Bronchial epithelial cell (primary cell): Measurements from ENCODE around the gene EIF4B. TPM values are rescaled to one million over a fixed set of nuclear protein-coding genes. Genes with fewer than 3 reads are reported as not detected.

Source experiments
- DNase-seq: peaks from one replicate; pipeline ENCODE4 v3.0.0-alpha.2; 2010; ENCODE audit warnings: low read depth
- FAIRE-seq: peaks from 2 replicates; lab custom pipeline; 2011; peaks lifted over from hg19 to GRCh38; lab: Jason Lieb, UNC
- H3K27me3 ChIP-seq: 2 replicates; pipeline ENCODE4 v1.5.1; 2011; ENCODE audit warnings: low read length; ENCODE audit not compliant: control insufficient read depth, insufficient read depth
- H3K36me3 ChIP-seq: 2 replicates; pipeline ENCODE4 v1.5.1; 2011; ENCODE audit warnings: low read length; ENCODE audit not compliant: control insufficient read depth, insufficient read depth
- H3K4me3 ChIP-seq: 2 replicates; pipeline ENCODE4 v1.5.1; 2011; ENCODE audit warnings: mild to moderate bottlenecking, low read depth, low read length, control low read depth
- CTCF ChIP-seq: IDR thresholded peaks from 2 replicates; pipeline ENCODE4 v1.5.1; 2011; ENCODE audit warnings: mild to moderate bottlenecking, moderate library complexity, low read length, control low read depth, inconsistent platforms; ENCODE audit not compliant: insufficient read depth, severe bottlenecking
- total RNA-seq: library from RNA; depleted of rRNA; stranded (reverse); fragments of >200 nt; gene quantifications from 2 replicates; pipeline ENCODE4 v1.2.1, GENCODE V29; 2014

The EIF4B gene
- 1,485 and 2,183 TPM in 2 replicates for total RNA-seq

- Histone ChIP-seq H3K36me3 (peaks cover 3% of the 10 kb centered on the region), H3K4me3 (peak within 1 kb of the TSS; percentile 100), H3K27me3 (no peaks in the 10 kb centered on the region)
- DNase-seq (peak; percentile 97), FAIRE-seq (no peak)
- TF ChIP-seq CTCF, result no peak
Observed at GRCh38 chr12:53005986-53006809, at the start of gene EIF4B. EIF4B (plus strand) TSS chr12:53006456; CDS start chr12:53006484, 28 bp downstream.

GRCh38 chr12:52956987-52957386 lies 49.3 kb upstream of the EIF4B start:
- H3K36me3 ChIP-seq, result peaks cover 4% of the 10 kb centered on the region

GRCh38 chr12:52964556-52965336 lies 41.5 kb upstream of the EIF4B start:
- Histone ChIP-seq H3K27me3 (peaks cover 2% of the 10 kb centered on the region), H3K4me3 (no peak overlapping the region), H3K36me3 (no peaks in the 10 kb centered on the region)
- FAIRE-seq (no peak), DNase-seq (no peak)
- TF ChIP-seq CTCF, result no peak

More at GRCh38 chr12:52956987-52957386, 49.3 kb upstream of the EIF4B start:
- H3K27me3 ChIP-seq, result no peaks in the 10 kb centered on the region
- peak; percentile 44 for DNase-seq
- FAIRE-seq, result peak; percentile 40
- no peak overlapping the region for H3K4me3 ChIP-seq
- no peak for TF ChIP-seq CTCF

- TF ChIP-seq CTCF, result no peak
- DNase-seq (no peak), FAIRE-seq (no peak)
- peaks cover 2% of the 10 kb centered on the region for H3K27me3 ChIP-seq
- no peaks in the 10 kb centered on the region for H3K36me3 ChIP-seq
- H3K4me3 ChIP-seq, result no peak overlapping the region
Observed at GRCh38 chr12:52965337-52965731, 40.9 kb upstream of the EIF4B start.

- no peaks in the 10 kb centered on the region for H3K36me3 ChIP-seq
- H3K27me3 ChIP-seq, result peaks cover 2% of the 10 kb centered on the region
- DNase-seq, result no peak
- no peak for FAIRE-seq
- TF ChIP-seq CTCF, result no peak
- no peak overlapping the region for H3K4me3 ChIP-seq
Observed at GRCh38 chr12:52969166-52969795, 37.0 kb upstream of the EIF4B start.
